Activated naive CD4-positive, alpha-beta T cell treated with anti-CD3 and anti-CD28 coated beads for 36 hours (primary cell): Measurements from ENCODE around the gene EMC10. TPM values are rescaled to one million over a fixed set of nuclear protein-coding genes. Genes with fewer than 3 reads are reported as not detected.
"Not testable (repeated sequence)": the region's sequence is repeated elsewhere in the genome, so short reads cannot be mapped to it uniquely, and the experiment has no call there.

ENCODE experiments used
- CTCF ChIA-PET: fragments of 350-600 bp; sonication (Branson Sonifier 250); formaldehyde crosslinking; loops from one replicate; lab custom pipeline; 2021; ENCODE audit warnings: antibody characterized with exemption; lab: Charles Lee
- DNase-seq: peaks from one replicate; pipeline ENCODE4 v3.0.0-alpha.2; 2020
- H3K27ac Mint-ChIP-seq: one replicate; pipeline ENCODE4 v1.8.0; 2021; ENCODE audit warnings: mild to moderate bottlenecking, mixed read lengths
- H3K27me3 Mint-ChIP-seq: one replicate; pipeline ENCODE4 v1.8.0; 2021; ENCODE audit warnings: low read depth, mixed read lengths
- H3K36me3 Mint-ChIP-seq: one replicate; pipeline ENCODE4 v1.8.0; 2021; ENCODE audit warnings: low read depth, mixed read lengths
- H3K4me1 Mint-ChIP-seq: one replicate; pipeline ENCODE4 v1.8.0; 2021; ENCODE audit warnings: low read depth, mixed read lengths
- H3K4me3 Mint-ChIP-seq: one replicate; pipeline ENCODE4 v1.8.0; 2021; ENCODE audit warnings: mild to moderate bottlenecking, moderate library complexity, mixed read lengths
- H3K9me3 Mint-ChIP-seq: one replicate; pipeline ENCODE4 v1.8.0; 2021; ENCODE audit warnings: mixed read lengths
- intact Hi-C: fragments of 100-400 bp; cut with micrococcal nuclease; formaldehyde crosslinking; loops from one replicate; pipeline ENCODE4 v1.15.1; 2023
- total RNA-seq, 2 experiments: library from RNA; stranded (reverse); gene quantifications; one replicate each; pipeline ENCODE4 v1.2.3, GENCODE V29; 2021

The EMC10 gene
- total RNA-seq, 2 experiments from 2014 or later = 28.4 to 29.2 TPM

DNA sequence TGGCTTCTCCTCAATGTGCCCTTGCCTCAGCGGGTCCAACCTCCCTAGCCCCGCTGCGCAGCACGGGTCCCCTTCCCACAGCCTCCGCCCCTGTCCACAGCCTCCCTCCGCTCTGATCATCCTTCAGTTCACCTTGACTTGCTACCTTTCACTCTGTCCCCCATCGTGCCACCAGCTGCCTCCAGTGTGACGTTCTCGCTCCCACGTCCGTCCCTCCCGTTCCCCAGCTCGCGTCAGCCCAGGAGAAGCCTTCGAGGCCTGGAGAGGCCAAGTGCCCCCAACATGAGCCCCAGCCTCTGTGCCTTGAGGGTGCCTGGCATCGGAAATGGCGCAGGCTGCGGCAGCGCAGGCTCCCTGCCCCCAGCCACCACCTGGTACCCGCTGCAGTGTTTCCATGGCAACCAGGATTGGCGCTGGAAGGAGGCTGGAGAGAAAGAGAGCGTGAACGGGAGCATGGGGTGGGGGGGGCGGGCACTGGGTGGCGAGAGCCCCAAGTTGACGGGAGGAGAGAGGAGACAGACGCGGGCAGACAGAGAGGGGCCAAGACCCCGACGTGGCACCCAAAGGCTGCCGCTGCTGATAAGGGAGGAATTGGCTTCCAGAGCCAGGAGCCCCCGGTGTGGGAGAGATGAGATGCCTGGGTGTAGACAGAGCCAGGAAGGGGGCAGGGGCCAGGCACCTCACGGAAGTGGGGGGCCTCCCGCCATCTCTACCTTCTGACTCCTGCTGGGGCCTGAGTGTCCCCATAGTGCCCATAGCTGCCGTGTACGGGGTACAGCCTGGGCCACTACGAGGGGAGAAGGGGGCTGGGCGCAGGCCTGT is 38.2 kb downstream of the EMC10 start:
- no peaks in the 10 kb centered on the region for H3K36me3 Mint-ChIP-seq
- H3K27ac Mint-ChIP-seq = no peak overlapping the region
- peak overlapping the region; percentile 27 for H3K4me3 Mint-ChIP-seq
- no peaks in the 10 kb centered on the region for H3K9me3 Mint-ChIP-seq
- peaks cover 14% of the 10 kb centered on the region for H3K4me1 Mint-ChIP-seq
- CTCF ChIA-PET = no interaction called here
- H3K27me3 Mint-ChIP-seq = peaks cover 29% of the 10 kb centered on the region
- intact Hi-C loops = loop anchor here (10.0 kb wide), 1 partner anchor 1190 kb away; no protein-coding TSS in a partner anchor
- no peak for DNase-seq

DNA sequence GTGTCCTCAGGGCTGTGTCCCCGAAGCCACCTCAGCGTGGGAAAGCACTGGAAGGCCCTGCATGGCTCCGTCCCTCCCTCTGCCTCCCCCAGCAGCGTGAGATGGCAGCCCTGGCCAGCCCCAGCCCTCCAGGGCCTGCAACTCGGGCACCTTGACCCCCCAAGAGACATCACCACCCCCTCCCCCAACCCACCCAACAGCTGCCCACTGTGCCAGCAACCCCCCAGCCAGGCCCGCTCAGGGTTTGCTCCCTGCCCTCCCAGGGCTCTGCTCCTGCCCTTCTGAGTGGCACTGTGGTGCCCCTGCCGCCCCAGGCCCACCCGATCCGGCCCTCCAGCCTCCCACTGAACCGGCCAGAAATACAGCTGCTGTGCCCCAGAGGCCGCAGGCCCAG is 38.9 kb downstream of the EMC10 start:
- Mint-ChIP-seq H3K36me3 (no peaks in the 10 kb centered on the region), H3K9me3 (no peaks in the 10 kb centered on the region), H3K4me3 (no peak overlapping the region), H3K27ac (no peak overlapping the region), H3K4me1 (peaks cover 14% of the 10 kb centered on the region), H3K27me3 (peaks cover 29% of the 10 kb centered on the region)
- intact Hi-C loops = loop anchor here (10.0 kb wide), 1 partner anchor 1190 kb away; no protein-coding TSS in a partner anchor
- CTCF ChIA-PET = no interaction called here
- no peak for DNase-seq

DNA sequence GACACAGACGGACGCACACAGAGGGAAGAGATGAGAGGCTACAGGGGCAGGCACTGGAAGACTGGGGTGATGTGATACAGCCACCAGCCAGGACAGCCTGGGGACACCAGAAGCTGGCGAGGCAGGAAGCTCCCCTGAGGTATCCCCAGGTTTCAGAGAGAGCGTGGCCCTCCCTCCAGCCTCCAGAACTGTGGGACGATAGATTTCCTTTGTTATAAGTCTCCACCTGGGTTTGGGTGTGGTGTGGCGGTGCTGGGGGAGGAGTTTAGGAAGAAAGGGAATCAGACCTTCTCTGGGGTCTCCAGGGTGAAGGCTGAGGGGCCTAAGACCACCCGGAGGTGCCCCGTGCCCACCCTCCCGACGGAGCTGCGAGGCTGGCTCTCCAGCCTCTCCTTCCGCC is 40.1 kb downstream of the EMC10 start:
- DNase-seq = no peak
- Mint-ChIP-seq H3K9me3 (no peaks in the 10 kb centered on the region), H3K4me1 (peaks cover 7% of the 10 kb centered on the region), H3K27me3 (peaks cover 32% of the 10 kb centered on the region), H3K4me3 (no peak overlapping the region), H3K27ac (no peak overlapping the region), H3K36me3 (no peaks in the 10 kb centered on the region)
- CTCF ChIA-PET = no interaction called here
- intact Hi-C loops = loop anchor here (10.0 kb wide), 1 partner anchor 1188 kb away; no protein-coding TSS in a partner anchor

DNA sequence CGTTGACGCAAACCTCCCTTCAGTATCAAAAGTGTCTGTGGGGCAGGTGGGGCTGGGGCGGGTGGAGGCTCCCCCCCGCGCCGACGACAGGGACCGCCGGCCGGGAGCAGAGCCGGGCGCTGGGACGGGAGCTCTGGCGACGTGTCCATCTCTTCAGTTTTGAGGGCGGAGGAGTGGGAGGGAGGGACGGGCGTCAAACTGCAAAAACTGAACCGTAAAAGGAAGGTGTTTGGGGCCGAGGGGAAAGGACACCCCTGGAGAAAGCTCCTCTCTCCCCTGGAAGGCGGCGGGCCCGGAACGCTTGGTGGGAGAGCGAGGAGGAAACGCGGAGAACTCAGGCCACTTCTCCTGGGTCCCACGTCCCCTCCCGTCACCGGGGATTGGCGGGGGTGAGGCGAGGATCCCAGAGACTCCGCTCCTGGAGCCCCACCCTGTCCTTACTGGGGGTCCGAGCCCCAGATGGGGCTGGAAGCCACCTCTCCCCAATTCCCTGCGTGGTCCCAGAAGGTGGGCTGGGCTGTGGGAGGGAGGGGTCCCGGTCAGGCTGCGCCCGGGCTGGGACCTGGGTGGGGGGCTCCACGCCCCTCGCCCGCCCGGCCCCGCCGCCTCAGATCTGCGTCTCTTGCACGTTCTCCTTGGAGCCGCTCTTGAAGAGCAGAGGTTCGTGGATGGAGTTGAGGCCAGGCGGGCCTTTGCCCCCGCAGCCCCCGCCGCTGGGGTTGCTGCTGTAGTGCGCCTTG is 40.8 kb downstream of the EMC10 start:
- H3K36me3 Mint-ChIP-seq = no peaks in the 10 kb centered on the region
- H3K27ac Mint-ChIP-seq = no peak overlapping the region
- H3K4me1 Mint-ChIP-seq = peaks cover 3% of the 10 kb centered on the region
- intact Hi-C loops = loop anchor here (10.0 kb wide), 1 partner anchor 1188 kb away; no protein-coding TSS in a partner anchor
- H3K9me3 Mint-ChIP-seq = no peaks in the 10 kb centered on the region
- DNase-seq = no peak
- CTCF ChIA-PET = no interaction called here
- H3K27me3 Mint-ChIP-seq = peaks cover 32% of the 10 kb centered on the region
- H3K4me3 Mint-ChIP-seq = no peak overlapping the region

DNA sequence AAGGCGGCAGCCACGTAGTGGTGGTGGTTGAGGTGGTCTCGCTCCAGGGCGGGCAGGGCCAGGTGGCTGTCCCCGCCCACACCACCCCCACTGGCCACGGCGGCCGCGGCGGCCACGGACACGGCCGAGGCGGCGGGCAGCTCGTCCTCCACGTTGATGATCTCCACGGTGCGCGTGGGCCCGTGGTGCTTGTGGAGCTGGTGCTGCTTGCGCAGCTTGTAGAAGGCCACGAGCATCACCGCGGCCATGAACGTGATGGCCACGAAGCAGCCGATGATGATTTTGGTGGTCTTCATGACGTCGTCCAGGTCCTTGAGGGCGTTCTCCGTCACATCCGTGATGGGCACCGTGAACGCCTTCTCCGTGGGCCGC is 41.4 kb downstream of the EMC10 start:
- no peak overlapping the region for H3K27ac Mint-ChIP-seq
- no peak overlapping the region for H3K4me3 Mint-ChIP-seq
- H3K27me3 Mint-ChIP-seq = peaks cover 31% of the 10 kb centered on the region
- CTCF ChIA-PET = no interaction called here
- no peaks in the 10 kb centered on the region for H3K36me3 Mint-ChIP-seq
- H3K4me1 Mint-ChIP-seq = peaks cover 3% of the 10 kb centered on the region
- intact Hi-C loops = loop anchor here (10.0 kb wide), 1 partner anchor 1187 kb away; no protein-coding TSS in a partner anchor
- H3K9me3 Mint-ChIP-seq = no peaks in the 10 kb centered on the region
- DNase-seq = no peak

- no peaks in the 10 kb centered on the region for H3K36me3 Mint-ChIP-seq
- CTCF ChIA-PET = no interaction called here
- intact Hi-C loops = loop anchor here (10.0 kb wide), 1 partner anchor 1186 kb away; no protein-coding TSS in a partner anchor
Measured at GRCh38 chr19:50518091-50519005, 42.0 kb downstream of the EMC10 start.

GRCh38 chr19:50519006-50519575 is 42.8 kb downstream of the EMC10 start:
- no peaks in the 10 kb centered on the region for H3K9me3 Mint-ChIP-seq
- intact Hi-C loops = loop anchor here (10.0 kb wide), 1 partner anchor 1186 kb away; no protein-coding TSS in a partner anchor
- no peak overlapping the region for H3K4me3 Mint-ChIP-seq
- H3K27me3 Mint-ChIP-seq = peaks cover 24% of the 10 kb centered on the region
- no peak overlapping the region for H3K27ac Mint-ChIP-seq
- no peak for DNase-seq
- CTCF ChIA-PET = no interaction called here
- H3K4me1 Mint-ChIP-seq = peaks cover 3% of the 10 kb centered on the region
- no peaks in the 10 kb centered on the region for H3K36me3 Mint-ChIP-seq

More at GRCh38 chr19:50518091-50519005, 42.0 kb downstream of the EMC10 start:
- no peak for DNase-seq
- Mint-ChIP-seq H3K9me3 (no peaks in the 10 kb centered on the region), H3K4me1 (peaks cover 3% of the 10 kb centered on the region), H3K4me3 (no peak overlapping the region), H3K27ac (no peak overlapping the region), H3K27me3 (peaks cover 27% of the 10 kb centered on the region)

DNA sequence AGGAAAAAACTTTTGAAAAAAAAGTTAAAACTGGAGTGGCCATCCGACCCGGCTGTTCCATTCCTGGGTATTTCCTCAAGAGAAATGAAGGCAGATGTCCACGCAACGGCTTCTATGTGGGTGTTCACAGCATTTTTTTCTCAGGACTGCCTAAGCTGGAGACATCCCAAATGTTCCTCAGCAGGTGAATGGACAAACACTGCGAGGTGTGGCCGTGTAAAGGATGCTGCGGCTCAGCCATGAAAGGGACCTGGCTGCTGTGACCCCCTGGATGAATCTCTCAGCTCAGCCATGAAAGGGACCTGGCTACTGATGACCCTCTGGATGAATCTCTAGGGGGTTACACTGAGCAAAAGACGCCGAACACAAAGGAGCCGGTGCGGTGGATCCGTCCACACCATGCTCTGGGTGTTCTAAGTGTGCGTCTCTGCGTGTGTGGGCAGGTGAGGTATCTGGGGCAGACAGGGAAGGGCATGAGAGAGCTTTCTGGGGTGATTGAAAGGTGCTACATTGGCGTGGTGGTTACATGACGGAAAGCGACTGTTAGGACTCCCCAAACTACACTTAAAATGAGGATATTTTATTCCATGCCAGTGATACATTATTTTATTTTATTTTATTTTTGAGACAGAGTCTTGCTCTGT is 44.6 kb downstream of the EMC10 start:
- peaks cover 13% of the 10 kb centered on the region for H3K27me3 Mint-ChIP-seq
- CTCF ChIA-PET = no interaction called here
- no peak overlapping the region for H3K27ac Mint-ChIP-seq

GRCh38 chr19:50522881-50523280 is 46.6 kb downstream of the EMC10 start:
- CTCF ChIA-PET = interaction anchor here (0.7 kb wide), 1 partner anchor 33 kb away, joined by 3 read pairs; no protein-coding TSS in a partner anchor
- no peak overlapping the region for H3K4me3 Mint-ChIP-seq
- no peak for DNase-seq
- H3K9me3 Mint-ChIP-seq = no peaks in the 10 kb centered on the region
- intact Hi-C loops = no loop called here
- H3K4me1 Mint-ChIP-seq = no peaks in the 10 kb centered on the region
- H3K27ac Mint-ChIP-seq = no peak overlapping the region
- peaks cover 13% of the 10 kb centered on the region for H3K27me3 Mint-ChIP-seq
- no peaks in the 10 kb centered on the region for H3K36me3 Mint-ChIP-seq

More for the DNA sequence above, 44.6 kb downstream of the EMC10 start:
- DNase-seq = no peak
- no peaks in the 10 kb centered on the region for H3K36me3 Mint-ChIP-seq
- intact Hi-C loops = no loop called here
- no peaks in the 10 kb centered on the region for H3K9me3 Mint-ChIP-seq
- H3K4me3 Mint-ChIP-seq = no peak overlapping the region
- H3K4me1 Mint-ChIP-seq = no peaks in the 10 kb centered on the region

DNA sequence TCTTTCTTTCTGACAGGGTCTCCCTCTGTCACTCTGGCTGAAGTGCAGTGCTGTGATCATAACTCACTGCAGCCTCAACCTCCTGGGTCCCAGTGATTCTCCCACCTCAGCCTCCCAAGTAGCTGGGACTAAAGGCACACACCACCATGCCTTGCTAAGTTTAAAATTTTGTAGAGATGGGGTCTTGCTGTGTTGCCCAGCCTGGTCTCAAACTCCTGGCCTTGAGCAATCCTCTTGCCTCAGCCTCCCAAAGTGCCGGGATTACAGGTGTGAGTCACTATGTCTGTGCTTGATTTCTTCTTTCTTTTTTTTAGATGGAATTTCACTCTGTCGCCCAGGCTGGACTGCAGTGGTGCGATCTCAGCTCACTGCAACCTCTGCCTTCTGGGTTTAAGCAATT is 51.7 kb downstream of the EMC10 start:
- H3K4me3 Mint-ChIP-seq, CTCF ChIA-PET, H3K9me3 Mint-ChIP-seq, DNase-seq, intact Hi-C loops, H3K36me3 Mint-ChIP-seq, H3K27ac Mint-ChIP-seq, H3K4me1 Mint-ChIP-seq: not testable (repeated sequence)
- peaks cover 20% of the 10 kb centered on the region for H3K27me3 Mint-ChIP-seq

- CTCF ChIA-PET = no interaction called here
- Mint-ChIP-seq H3K4me1 (no peaks in the 10 kb centered on the region), H3K27ac (no peak overlapping the region), H3K4me3 (no peak overlapping the region), H3K27me3 (peaks cover 24% of the 10 kb centered on the region), H3K36me3 (peaks cover 2% of the 10 kb centered on the region), H3K9me3 (peaks cover 11% of the 10 kb centered on the region)
- no peak for DNase-seq
- intact Hi-C loops = no loop called here
Measured at GRCh38 chr19:50531171-50531612, 54.9 kb downstream of the EMC10 start.
